HepG2 (cell line): ENCODE data around the gene PDE8B. TPM values are rescaled to one million over a fixed set of nuclear protein-coding genes. Genes with fewer than 3 reads are reported as not detected.

Source experiments
- ATAC-seq: fragments of 200-7000 bp; cut with Tn5 transposase; 3 replicates; pipeline ENCODE4 v1.9.1; 2020; ENCODE audit warnings: mild to moderate bottlenecking, moderate library complexity
- BruUV-seq: library from RNA; stranded (reverse); fragments of 400-500 nt; replicated peaks from 2 replicates; lab custom pipeline; 2021; lab: Mats Ljungman, UMichigan
- CTCF ChIA-PET: fragments of 300-600 bp; formaldehyde crosslinking; extraction: SDS; loops from one replicate; lab custom pipeline; 2021; ENCODE audit warnings: low total read pairs, inconsistent platforms, low intra/inter-chr PET ratio; lab: Yijun Ruan, JAX
- POLR2A ChIA-PET: fragments of 350-600 bp; sonication (Branson Sonifier 250); formaldehyde crosslinking; loops from one replicate; lab custom pipeline; 2020; ENCODE audit warnings: antibody characterized with exemption, inconsistent platforms; lab: Yijun Ruan, JAX
- DNase-seq: peaks from one replicate; pipeline ENCODE4 v3.0.0-alpha.2; 2015; ENCODE audit warnings: low spot score
- FAIRE-seq: peaks from 3 replicates; lab custom pipeline; 2011; peaks lifted over from hg19 to GRCh38; lab: Jason Lieb, UNC
- H2AFZ ChIP-seq: one replicate; pipeline ENCODE4 v1.6.1; 2011; ENCODE audit warnings: low read length, inconsistent platforms
- H3K27ac ChIP-seq: fragments of 300-600 bp; 3 replicates; pipeline ENCODE4 v1.8.0; 2011; ENCODE audit warnings: mixed run types, mild to moderate bottlenecking, mixed read lengths, low read length, inconsistent platforms; ENCODE audit not compliant: insufficient read depth; ENCODE audit errors: extremely low read length
- H3K27me3 ChIP-seq, 2 experiments: fragments of 200-600 bp in 1 of 2; 2 replicates in 1 of 2; 3 replicates in 1 of 2; pipeline versions ENCODE4 v1.6.0 to v1.8.0; 2011; ENCODE audit warnings: low read length in 2 of 2, mild to moderate bottlenecking in 2 of 2, moderate library complexity in 2 of 2, inconsistent platforms in 1 of 2; ENCODE audit not compliant: insufficient read depth in 2 of 2, control insufficient read depth in 1 of 2
- H3K36me3 ChIP-seq, 2 experiments: fragments of 200-600 bp in 1 of 2; replicated peaks in 1 of 2; 2 replicates in 1 of 2; 3 replicates in 1 of 2; pipeline versions ENCODE4 v1.5.1 to v1.8.0; 2011; ENCODE audit warnings: low read length in 2 of 2, inconsistent platforms in 1 of 2; ENCODE audit not compliant: insufficient read depth in 2 of 2, control insufficient read depth in 1 of 2
- H3K4me1 ChIP-seq: 2 replicates; pipeline ENCODE4 v1.5.1; 2012; ENCODE audit warnings: low read length, inconsistent platforms; ENCODE audit not compliant: insufficient read depth
- H3K4me2 ChIP-seq: 2 replicates; pipeline ENCODE4 v1.6.0; 2011; ENCODE audit warnings: low read depth, low read length, inconsistent platforms
- H3K4me3 ChIP-seq, 3 experiments: fragments of 200-600 bp in 1 of 3; sonication (generic), shearing (Covaris generic) in 1 of 3; replicated peaks in 1 of 3; 2 replicates each; pipeline ENCODE4 v1.5.1; 2011 to 2016; ENCODE audit warnings: low read length in 3 of 3, inconsistent platforms in 2 of 3, low read depth in 2 of 3, mild to moderate bottlenecking in 2 of 3, control low read depth in 1 of 3, mixed read lengths in 1 of 3; ENCODE audit not compliant: insufficient read depth in 1 of 3
- H3K79me2 ChIP-seq: one replicate; pipeline ENCODE4 v1.6.1; 2011; ENCODE audit warnings: low read length, inconsistent platforms; ENCODE audit not compliant: insufficient read depth
- H3K9ac ChIP-seq: 2 replicates; pipeline ENCODE4 v1.6.0; 2011; ENCODE audit warnings: mild to moderate bottlenecking, low read depth, low read length, inconsistent platforms; ENCODE audit not compliant: insufficient read depth
- H3K9me3 ChIP-seq: 2 replicates; pipeline ENCODE4 v1.5.1; 2012; ENCODE audit warnings: mild to moderate bottlenecking, low read length
- H4K20me1 ChIP-seq: 2 replicates; pipeline ENCODE4 v1.6.0; 2011; ENCODE audit warnings: inconsistent platforms, mild to moderate bottlenecking, low read length, moderate library complexity; ENCODE audit not compliant: insufficient read depth
- AGO1 ChIP-seq: fragments of 200-400 bp; formaldehyde crosslinking; IDR thresholded peaks from 2 replicates; pipeline ENCODE4 v1.6.1; 2017; ENCODE audit warnings: mild to moderate bottlenecking, low read depth, low read length, moderate library complexity; ENCODE audit not compliant: poor library complexity, severe bottlenecking
- ARNT ChIP-seq: fragments of 450-650 bp; IDR thresholded peaks from 2 replicates; pipeline ENCODE4 v1.6.1; 2017
- HNRNPK ChIP-seq: fragments of 200-400 bp; formaldehyde crosslinking; IDR thresholded peaks from 2 replicates; pipeline ENCODE4 v1.6.1; 2018; ENCODE audit warnings: low read length, low read depth, moderate library complexity, mild to moderate bottlenecking; ENCODE audit not compliant: poor library complexity, severe bottlenecking
- HNRNPLL ChIP-seq: fragments of 200-400 bp; formaldehyde crosslinking; IDR thresholded peaks from 2 replicates; pipeline ENCODE4 v1.6.1; 2017; ENCODE audit warnings: mild to moderate bottlenecking, low read depth, low read length; ENCODE audit not compliant: poor library complexity, severe bottlenecking
- NR1H2 ChIP-seq: sonication (generic); formaldehyde crosslinking; IDR thresholded peaks from 2 replicates; pipeline ENCODE4 v1.8.1; 2022; ENCODE audit warnings: low read depth, missing genetic modification reagents, borderline replicate concordance
- PAWR ChIP-seq: sonication (generic); formaldehyde crosslinking; IDR thresholded peaks from 2 replicates; pipeline ENCODE4 v1.4.0; 2020; ENCODE audit warnings: missing genetic modification reagents, mild to moderate bottlenecking, borderline replicate concordance
- PHF5A ChIP-seq: IDR thresholded peaks from one replicate; pipeline ENCODE4 v1.6.1; 2018; ENCODE audit warnings: low read depth, missing genetic modification reagents; ENCODE audit not compliant: unreplicated experiment
- REL ChIP-seq: sonication (generic); formaldehyde crosslinking; conservative IDR thresholded peaks from 2 replicates; pipeline ENCODE4 v1.8.0; 2022; ENCODE audit warnings: mild to moderate bottlenecking, missing genetic modification reagents, moderate library complexity
- SIN3A ChIP-seq: IDR thresholded peaks from 2 replicates; pipeline ENCODE4 v1.6.1; 2011; ENCODE audit warnings: low read depth, mild to moderate bottlenecking, control low read depth, low read length, borderline replicate concordance
- ZFP62 ChIP-seq: sonication (generic); formaldehyde crosslinking; IDR thresholded peaks from 2 replicates; pipeline ENCODE4 v1.4.0; 2020; ENCODE audit warnings: missing genetic modification reagents
- ZNF552 ChIP-seq: sonication (generic); formaldehyde crosslinking; IDR thresholded peaks from 2 replicates; pipeline ENCODE4 v1.9.0; 2022; ENCODE audit warnings: missing genetic modification reagents, mild to moderate bottlenecking, borderline replicate concordance
- ZNF660 ChIP-seq: sonication (generic); formaldehyde crosslinking; IDR thresholded peaks from 2 replicates; pipeline ENCODE4 v1.5.1; 2020; ENCODE audit warnings: mild to moderate bottlenecking, low read depth, missing genetic modification reagents, borderline replicate concordance
- WGBS: methylation state at CpG from one replicate; pipeline ENCODE4 v1.1.6; 2017; ENCODE audit warnings: low lambda C conversion rate; 5-methylcytosine and 5-hydroxymethylcytosine counted together
- in situ Hi-C: cut with HindIII; loops from 2 replicates; pipeline ENCODE4 v1.10.0; 2017; ENCODE audit warnings: low pct_unique_long_range_greater_than_20kb; ENCODE audit not compliant: extremely low pct_ligation_motif_present
- intact Hi-C: fragments of 100-400 bp; cut with micrococcal nuclease; formaldehyde crosslinking; loops from one replicate; pipeline ENCODE4 v1.10.0; 2022; ENCODE audit not compliant: unreplicated experiment
- polyA plus RNA-seq, 8 experiments: library from polyadenylated mRNA; depleted of rRNA in 3 of 8; stranded (reverse) in 7 of 8; unstranded in 1 of 8; fragments of >200 nt; fragmentation: Illumina TruSeq in 4 of 8; extraction: Trizol in 4 of 8; gene quantifications; 2 replicates each; pipeline versions ENCODE4 v1.2.1 to v1.2.3, GENCODE V29; 2011 to 2016; ENCODE audit warnings: low read depth in 4 of 8, missing spikeins in 1 of 8, mixed read lengths in 1 of 8; ENCODE audit not compliant: insufficient read depth in 1 of 8
- total RNA-seq, 5 experiments: library from RNA; depleted of rRNA; stranded (reverse); fragments of >200 nt; fragmentation: Illumina TruSeq; extraction: Trizol; gene quantifications; 2 replicates each; pipeline ENCODE4 v1.2.3, GENCODE V29; 2016; ENCODE audit warnings: low read depth in 1 of 5
- TF ChIP-seq, protein P1 (sequence below): IDR thresholded peaks from 2 replicates; pipeline ENCODE4 v1.6.1; 2018; ENCODE audit warnings: missing genetic modification reagents, mild to moderate bottlenecking, missing compliant biosample characterization
- TF ChIP-seq, protein P2 (sequence below): sonication (generic); formaldehyde crosslinking; IDR thresholded peaks from 2 replicates; pipeline ENCODE4 v1.5.0; 2020; ENCODE audit warnings: missing genetic modification reagents, mild to moderate bottlenecking, borderline replicate concordance

Gene PDE8B
- total and polyA plus RNA-seq, 2 of the 13 experiments (the other 11 are each of a cell fraction or from before 2014, with no cell fraction given), result 0.07 TPM; not detected in 1

DNA sequence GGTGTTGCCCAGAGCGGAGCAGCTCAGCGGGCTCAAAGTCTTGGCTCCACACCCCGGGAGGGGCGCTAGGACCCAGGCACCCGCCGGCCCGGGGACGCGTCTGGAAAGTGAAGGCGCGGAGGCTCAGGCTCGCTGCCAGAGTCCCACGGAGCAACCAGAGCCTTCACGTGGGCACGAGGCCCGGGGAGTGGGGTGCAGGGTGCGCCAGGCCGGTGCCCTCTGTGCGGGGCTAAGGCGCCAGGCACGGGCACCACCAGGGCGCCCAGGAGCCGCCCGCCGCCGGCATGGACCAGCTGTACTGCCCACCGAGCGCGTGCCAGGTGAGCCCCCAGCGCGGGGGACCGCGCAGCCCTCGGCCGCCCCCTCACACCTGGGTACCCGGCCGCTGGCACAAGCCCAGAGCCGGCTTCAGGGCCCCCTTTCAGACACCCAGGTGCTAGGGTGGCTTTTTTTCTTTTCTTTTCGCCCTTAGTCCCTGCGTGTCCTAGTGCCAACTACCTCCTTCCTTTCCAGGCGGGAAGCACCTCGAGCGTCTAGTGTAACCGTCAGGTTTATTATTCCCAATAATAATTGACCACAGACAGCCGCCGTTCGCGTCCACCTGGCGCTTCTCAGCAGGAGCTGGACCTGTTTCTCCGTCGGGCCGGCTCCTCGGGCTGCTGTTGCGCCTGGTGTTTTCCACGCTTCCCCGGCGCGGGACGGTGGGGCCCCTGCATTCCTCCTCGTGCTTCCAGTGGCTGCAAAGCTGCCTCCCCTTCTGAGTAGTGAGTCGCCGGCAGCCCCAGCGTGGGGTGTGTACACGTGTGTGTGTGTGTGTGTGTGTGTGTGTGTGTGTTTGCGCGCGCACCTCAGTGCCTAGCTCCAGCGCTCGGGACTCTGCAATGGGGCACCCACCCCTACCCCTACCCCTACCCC lies 30.1 kb upstream of the PDE8B start:
- H3K4me3 ChIP-seq, result no peak overlapping the region
- DNase-seq, result no peak
- no peak overlapping the region for H3K27ac ChIP-seq

GRCh38 chr5:77181173-77181572 lies 29.3 kb upstream of the PDE8B start:
- 10% methylated on average over 13 of the region's 15 CpGs for WGBS
- Histone ChIP-seq H3K4me3 (no peak overlapping the region; a peak in 1 of 6 replicates), H3K36me3 (no peaks in the 10 kb centered on the region), H3K4me1 (peaks cover 8% of the 10 kb centered on the region), H3K27ac (no peak overlapping the region), H3K79me2 (no peaks in the 10 kb centered on the region), H3K9me3 (no peaks in the 10 kb centered on the region), H3K9ac (no peak overlapping the region), H3K27me3 (peaks cover 5 to 47% of the 10 kb centered on the region in 2 experiments; a peak in 4 of 5 replicates), H2AFZ (no peak overlapping the region), H4K20me1 (no peaks in the 10 kb centered on the region), H3K4me2 (no peak overlapping the region)
- ChIA-PET CTCF (no interaction called here), POLR2A (no interaction called here)
- TF ChIP-seq PHF5A (CRISPR knock-in tag) (no peak), NR1H2 (CRISPR knock-in tag) (no peak), HNRNPLL (no peak), REL (CRISPR knock-in tag) (no peak), ARNT (no peak), ZNF552 (CRISPR knock-in tag) (no peak), ZFP62 (CRISPR knock-in tag) (no peak), PAWR (CRISPR knock-in tag) (no peak), AGO1 (no peak), ZNF660 (CRISPR knock-in tag) (no peak)
- TF ChIP-seq, protein P1, sequence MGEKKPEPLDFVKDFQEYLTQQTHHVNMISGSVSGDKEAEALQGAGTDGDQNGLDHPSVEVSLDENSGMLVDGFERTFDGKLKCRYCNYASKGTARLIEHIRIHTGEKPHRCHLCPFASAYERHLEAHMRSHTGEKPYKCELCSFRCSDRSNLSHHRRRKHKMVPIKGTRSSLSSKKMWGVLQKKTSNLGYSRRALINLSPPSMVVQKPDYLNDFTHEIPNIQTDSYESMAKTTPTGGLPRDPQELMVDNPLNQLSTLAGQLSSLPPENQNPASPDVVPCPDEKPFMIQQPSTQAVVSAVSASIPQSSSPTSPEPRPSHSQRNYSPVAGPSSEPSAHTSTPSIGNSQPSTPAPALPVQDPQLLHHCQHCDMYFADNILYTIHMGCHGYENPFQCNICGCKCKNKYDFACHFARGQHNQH (CRISPR knock-in tag), result no peak
- TF ChIP-seq, protein P2, sequence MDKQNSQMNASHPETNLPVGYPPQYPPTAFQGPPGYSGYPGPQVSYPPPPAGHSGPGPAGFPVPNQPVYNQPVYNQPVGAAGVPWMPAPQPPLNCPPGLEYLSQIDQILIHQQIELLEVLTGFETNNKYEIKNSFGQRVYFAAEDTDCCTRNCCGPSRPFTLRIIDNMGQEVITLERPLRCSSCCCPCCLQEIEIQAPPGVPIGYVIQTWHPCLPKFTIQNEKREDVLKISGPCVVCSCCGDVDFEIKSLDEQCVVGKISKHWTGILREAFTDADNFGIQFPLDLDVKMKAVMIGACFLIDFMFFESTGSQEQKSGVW, result no peak
- no peak for FAIRE-seq
- intact Hi-C loops (no loop called here), in situ Hi-C loops (no loop called here)
- peak; percentile 64 for ATAC-seq
- no peak for DNase-seq
- no TSS peak for BruUV-seq

More for the DNA sequence above, 30.1 kb upstream of the PDE8B start:
- Histone ChIP-seq H3K4me1 (peaks cover 8% of the 10 kb centered on the region), H2AFZ (no peak overlapping the region), H3K79me2 (no peaks in the 10 kb centered on the region), H3K9me3 (no peaks in the 10 kb centered on the region), H4K20me1 (no peaks in the 10 kb centered on the region), H3K9ac (no peak overlapping the region), H3K27me3 (peaks cover 5 to 48% of the 10 kb centered on the region in 2 experiments; a peak in 4 of 5 replicates), H3K4me2 (peak overlapping the region; percentile 12; the same call in 1 of the 2 replicates), H3K36me3 (no peaks in the 10 kb centered on the region)
- BruUV-seq, result no TSS peak
- intact Hi-C loops, result no loop called here
- in situ Hi-C loops, result no loop called here
- ChIA-PET POLR2A (no interaction called here), CTCF (no interaction called here)
- FAIRE-seq, result no peak
- ATAC-seq, result peak; percentile 41
- TF ChIP-seq SIN3A (no peak), HNRNPK (peak; percentile 54)
- 37% methylated on average over 16 of the region's 69 CpGs for WGBS
